ENCODE measurements around the gene KRT38. TPM values are rescaled to one million over a fixed set of nuclear protein-coding genes. Genes with fewer than 3 reads are reported as not detected.

KRT38 gene
- not detected for total RNA-seq
- long read RNA-seq, result 0 reads

- DNase-seq (ENCODE audit: missing footprints), result no peak
- no peak for ATAC-seq
- intact Hi-C loops (cut with DNase I), result no loop called here
These were observed at the start of gene KRT38 for GRCh38 chr17:41440531-41441033. TSS of gene KRT38 (minus strand) at chr17:41440983. CDS start at chr17:41440921, 62 bp downstream.

DNA sequence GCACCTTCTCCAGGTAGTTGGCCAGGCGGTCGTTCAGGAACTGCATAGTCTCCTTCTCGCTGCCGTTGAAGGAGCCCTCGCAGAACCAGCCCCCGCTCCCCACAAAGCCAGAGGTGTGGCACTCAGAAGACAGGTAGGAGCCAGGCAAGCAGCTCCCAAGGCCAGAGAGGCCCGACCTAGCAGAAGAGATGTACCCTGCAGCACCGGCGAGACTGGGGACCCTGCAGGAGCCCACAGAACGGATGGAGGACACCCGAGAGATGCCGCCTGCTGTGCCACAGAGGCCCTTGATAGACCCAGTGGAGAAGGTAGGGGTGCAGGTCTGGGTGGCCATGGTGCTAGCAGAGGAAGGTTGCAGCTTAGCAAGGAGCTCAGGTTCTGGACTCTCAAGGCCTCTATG is 48.7 kb upstream of the KRT38 start, which contains the start of gene KRT36:
Gene KRT36 (minus strand): TSS at position 380 of the 400 bp plus-strand sequence. CDS start 46 bp downstream, at position 334.
- intact Hi-C loops (cut with DNase I), result loop anchor here (10.0 kb wide), 1 partner anchor 85 kb away; no protein-coding TSS in a partner anchor
- no peak for DNase-seq (ENCODE audit: missing footprints)
- ATAC-seq, result no peak

GRCh38 chr17:41486809-41487530 is 46.2 kb upstream of the KRT38 start:
- DNase-seq (ENCODE audit: missing footprints), result peak; percentile 81
- no peak for ATAC-seq
- intact Hi-C loops (cut with DNase I), result loop anchor here (10.0 kb wide), 1 partner anchor 82 kb away; no protein-coding TSS in a partner anchor

DNA sequence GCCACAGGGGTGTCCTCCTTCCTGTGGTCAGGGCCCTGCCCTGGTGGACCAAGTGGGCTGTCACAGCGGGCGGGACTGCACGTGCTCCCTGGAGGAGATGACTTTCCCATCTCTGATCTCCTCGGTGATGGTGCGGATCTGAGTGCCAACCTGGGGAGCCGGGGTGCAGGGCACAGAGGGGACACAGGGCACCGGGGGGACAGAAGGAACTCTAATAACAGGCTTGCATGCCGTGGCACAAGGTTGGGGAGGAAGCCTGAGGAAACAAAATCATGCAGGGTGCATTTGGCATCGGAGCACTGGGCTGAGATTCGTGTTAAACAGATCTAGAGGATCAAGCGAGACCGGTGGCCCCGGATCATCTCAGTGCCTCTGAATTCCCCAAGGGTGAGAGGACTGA is 45.5 kb upstream of the KRT38 start:
- intact Hi-C loops (cut with DNase I), result loop anchor here (10.0 kb wide), 1 partner anchor 82 kb away; no protein-coding TSS in a partner anchor
- ATAC-seq (no peak), DNase-seq (ENCODE audit: missing footprints) (no peak)

DNA sequence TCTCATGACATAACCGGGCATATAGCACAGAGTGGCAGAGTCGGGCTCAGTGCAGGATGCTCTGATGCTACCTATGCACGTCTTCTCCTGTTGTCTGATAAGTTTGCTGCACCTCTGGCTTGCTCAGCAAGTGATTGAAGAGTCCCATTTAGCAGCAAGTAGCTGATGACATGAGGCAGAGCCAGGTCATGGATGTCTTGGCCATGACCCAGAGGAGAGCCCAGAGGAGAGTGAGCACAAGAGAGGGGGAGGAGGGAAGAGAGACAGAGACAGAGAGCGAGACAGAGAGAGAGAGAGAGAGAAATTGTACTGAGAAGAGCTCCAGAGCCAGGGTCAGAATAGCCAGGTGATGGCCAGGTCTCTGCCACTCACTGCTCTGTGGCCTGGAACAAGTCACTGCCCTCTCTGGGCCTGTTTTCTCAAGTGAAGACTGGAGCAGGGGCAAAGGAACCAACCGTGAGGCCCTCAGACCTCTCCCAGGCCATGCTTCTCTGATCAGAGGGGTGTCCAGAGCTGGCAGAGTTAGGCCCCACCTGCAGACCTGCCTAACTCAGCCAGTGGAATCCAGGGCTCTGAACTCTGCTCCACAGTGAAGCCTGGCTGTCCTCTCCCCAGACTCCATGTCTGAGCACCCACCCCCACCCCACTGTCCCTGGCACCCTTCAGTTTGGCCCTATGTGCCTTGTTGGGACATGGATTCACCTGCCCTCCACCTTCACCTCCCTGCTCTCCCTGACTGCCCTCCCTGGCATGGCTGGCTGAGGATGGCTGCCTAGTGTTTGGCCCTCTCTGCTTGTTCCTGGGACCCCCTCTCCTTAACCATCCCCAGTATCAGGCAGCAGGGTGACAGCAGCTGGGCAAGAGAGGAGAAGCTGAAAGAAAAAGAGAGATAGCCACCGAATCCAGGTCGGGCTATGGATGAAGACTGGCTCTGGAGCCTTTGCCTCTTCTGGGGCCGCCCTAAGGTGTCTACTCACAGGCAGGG is 44.4 kb upstream of the KRT38 start:
- peak; percentile 47 for ATAC-seq
- DNase-seq (ENCODE audit: missing footprints), result no peak
- intact Hi-C loops (cut with DNase I), result loop anchor here (10.0 kb wide), 1 partner anchor 80 kb away; no protein-coding TSS in a partner anchor

GRCh38 chr17:41483991-41484826 is 43.4 kb upstream of the KRT38 start:
- ATAC-seq (no peak), DNase-seq (ENCODE audit: missing footprints) (no peak)
- intact Hi-C loops (cut with DNase I), result loop anchor here (10.0 kb wide), 1 partner anchor 79 kb away; no protein-coding TSS in a partner anchor

GRCh38 chr17:41483531-41483930 is 42.7 kb upstream of the KRT38 start:
- ATAC-seq (no peak), DNase-seq (ENCODE audit: missing footprints) (no peak)
- intact Hi-C loops (cut with DNase I), result loop anchor here (10.0 kb wide), 1 partner anchor 79 kb away; no protein-coding TSS in a partner anchor

DNA sequence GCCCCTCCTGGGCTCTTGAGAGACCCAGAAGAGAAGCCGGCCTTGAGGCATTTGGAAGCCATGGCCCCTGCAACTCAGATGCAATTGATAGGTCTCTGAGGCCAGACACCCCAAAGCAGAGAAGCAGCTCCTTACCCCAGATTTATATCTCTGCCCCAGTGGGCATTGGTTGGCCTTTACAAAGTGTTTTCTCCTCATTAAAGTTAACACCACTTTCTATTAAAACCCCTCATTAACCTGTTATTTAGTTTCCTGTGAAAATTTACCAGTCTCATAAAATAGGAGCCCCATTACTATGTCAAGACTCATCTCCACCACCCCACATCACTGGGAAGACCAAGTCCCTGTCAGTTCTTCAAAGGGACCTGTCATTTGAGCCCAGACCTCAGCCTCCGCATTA is 40.3 kb upstream of the KRT38 start, which contains the start of gene KRT35:
Gene KRT35 (minus strand): TSS at position 116 of the 400 bp plus-strand sequence. CDS start 54 bp downstream, at position 62.
- intact Hi-C loops (cut with DNase I), result loop anchor here (10.0 kb wide), 1 partner anchor 76 kb away; no protein-coding TSS in a partner anchor
- no peak for DNase-seq (ENCODE audit: missing footprints)
- ATAC-seq, result no peak

GRCh38 chr17:41480581-41480980 is 39.8 kb upstream of the KRT38 start:
- no peak for DNase-seq (ENCODE audit: missing footprints)
- intact Hi-C loops (cut with DNase I), result loop anchor here (10.0 kb wide), 1 partner anchor 76 kb away; no protein-coding TSS in a partner anchor
- ATAC-seq, result no peak

DNA sequence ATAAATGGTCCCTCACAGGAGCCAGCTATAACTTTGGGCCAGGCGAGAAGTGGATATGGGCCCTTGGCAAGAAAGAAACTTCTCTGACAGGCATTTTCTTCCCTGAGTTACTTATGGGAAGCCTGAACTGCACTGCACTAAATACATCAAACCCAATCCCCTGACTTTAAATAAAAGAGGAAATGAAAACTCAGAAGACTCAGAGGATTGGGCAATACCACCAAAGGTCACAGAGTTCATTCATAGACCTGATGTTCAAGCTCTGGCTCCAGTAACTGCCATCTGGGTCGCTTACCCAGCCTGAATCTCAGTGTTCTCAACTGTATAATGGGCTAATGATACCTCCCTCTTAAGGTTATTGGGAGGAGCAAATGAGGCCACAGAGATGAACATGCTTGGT is 39.4 kb upstream of the KRT38 start:
- intact Hi-C loops (cut with DNase I), result loop anchor here (10.0 kb wide), 1 partner anchor 75 kb away; no protein-coding TSS in a partner anchor
- ATAC-seq (no peak), DNase-seq (ENCODE audit: missing footprints) (no peak)

DNA sequence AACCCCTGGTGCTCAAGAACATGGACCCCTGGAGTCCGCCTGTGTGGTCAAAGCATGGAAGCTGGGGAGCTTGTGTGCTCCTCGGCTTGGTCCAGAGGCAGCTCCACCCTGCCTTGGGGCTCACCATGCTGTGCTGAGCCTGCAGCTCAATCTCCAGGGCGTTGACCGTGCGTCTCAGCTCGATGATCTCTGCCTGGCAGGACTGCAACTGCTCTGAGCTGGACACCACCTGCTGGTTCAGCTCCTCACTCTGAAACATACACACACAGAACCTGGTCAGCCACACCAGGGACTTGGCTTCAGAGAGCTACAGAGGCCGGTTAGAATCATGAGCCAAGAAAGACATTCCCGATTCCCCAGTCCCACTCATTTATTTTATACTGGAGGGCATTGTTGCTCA is 37.5 kb upstream of the KRT38 start:
- no peak for DNase-seq (ENCODE audit: missing footprints)
- intact Hi-C loops (cut with DNase I), result no loop called here
- no peak for ATAC-seq

- no peak for DNase-seq (ENCODE audit: missing footprints)
- no peak for ATAC-seq
- intact Hi-C loops (cut with DNase I), result no loop called here
These were observed 36.4 kb upstream of the KRT38 start for GRCh38 chr17:41476866-41477815.

- ATAC-seq (no peak), DNase-seq (ENCODE audit: missing footprints) (no peak)
- intact Hi-C loops (cut with DNase I), result no loop called here
These were observed 34.6 kb upstream of the KRT38 start for GRCh38 chr17:41475421-41475820.

GRCh38 chr17:41474863-41475262 is 34.1 kb upstream of the KRT38 start:
- ATAC-seq, result peak; percentile 80
- no peak for DNase-seq (ENCODE audit: missing footprints)
- intact Hi-C loops (cut with DNase I), result no loop called here

GRCh38 chr17:41468346-41468745 is 27.6 kb upstream of the KRT38 start:
- intact Hi-C loops (cut with DNase I), result loop anchor here (10.0 kb wide), 1 partner anchor 164 kb away; the partner anchor contains the start of genes KRTAP16-1 and KRTAP29-1
- ATAC-seq (no peak), DNase-seq (ENCODE audit: missing footprints) (no peak)

DNA sequence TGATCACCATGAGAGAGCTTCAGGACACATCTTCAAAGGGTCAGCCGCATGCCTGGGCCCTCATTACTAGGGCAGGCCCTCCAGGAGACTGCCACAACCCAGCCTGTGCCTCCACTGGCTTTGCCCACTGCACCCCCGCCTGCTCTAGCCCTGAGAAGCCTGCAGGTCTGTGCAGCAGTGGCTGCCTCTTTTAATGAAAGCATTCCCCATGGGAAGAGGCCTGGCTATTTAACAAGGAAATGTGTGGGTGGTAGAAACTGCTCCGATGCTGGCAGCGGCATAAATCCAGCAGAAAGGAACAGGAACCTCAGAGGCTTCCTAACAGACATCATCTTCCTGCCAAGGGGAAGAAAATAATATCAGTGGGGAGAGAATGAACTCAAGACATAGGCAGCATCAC is 26.8 kb upstream of the KRT38 start:
- intact Hi-C loops (cut with DNase I), result loop anchor here (10.0 kb wide), 1 partner anchor 163 kb away; the partner anchor contains the start of genes KRTAP16-1 and KRTAP29-1
- no peak for ATAC-seq
- no peak for DNase-seq (ENCODE audit: missing footprints)

All from Right ventricle myocardium inferior (tissue), 1 donor.